AG09309 (cell line): ENCODE results near the gene RGS12.

ENCODE experiments used
- DNase-seq: peaks from one replicate; pipeline ENCODE4 v3.0.0-alpha.2; 2010; ENCODE audit warnings: low read depth
- H3K4me3 ChIP-seq: 2 replicates; pipeline ENCODE4 v1.5.1; 2011; ENCODE audit warnings: mild to moderate bottlenecking, low read depth, low read length, moderate library complexity; ENCODE audit not compliant: control insufficient read depth
- TF ChIP-seq, protein P1 (sequence below): IDR thresholded peaks from 2 replicates; pipeline ENCODE4 v1.5.1; 2011; ENCODE audit warnings: mild to moderate bottlenecking, low read depth, low read length, inconsistent platforms; ENCODE audit not compliant: insufficient read depth, control insufficient read depth; ENCODE audit errors: missing control alignments

Gene RGS12

DNA sequence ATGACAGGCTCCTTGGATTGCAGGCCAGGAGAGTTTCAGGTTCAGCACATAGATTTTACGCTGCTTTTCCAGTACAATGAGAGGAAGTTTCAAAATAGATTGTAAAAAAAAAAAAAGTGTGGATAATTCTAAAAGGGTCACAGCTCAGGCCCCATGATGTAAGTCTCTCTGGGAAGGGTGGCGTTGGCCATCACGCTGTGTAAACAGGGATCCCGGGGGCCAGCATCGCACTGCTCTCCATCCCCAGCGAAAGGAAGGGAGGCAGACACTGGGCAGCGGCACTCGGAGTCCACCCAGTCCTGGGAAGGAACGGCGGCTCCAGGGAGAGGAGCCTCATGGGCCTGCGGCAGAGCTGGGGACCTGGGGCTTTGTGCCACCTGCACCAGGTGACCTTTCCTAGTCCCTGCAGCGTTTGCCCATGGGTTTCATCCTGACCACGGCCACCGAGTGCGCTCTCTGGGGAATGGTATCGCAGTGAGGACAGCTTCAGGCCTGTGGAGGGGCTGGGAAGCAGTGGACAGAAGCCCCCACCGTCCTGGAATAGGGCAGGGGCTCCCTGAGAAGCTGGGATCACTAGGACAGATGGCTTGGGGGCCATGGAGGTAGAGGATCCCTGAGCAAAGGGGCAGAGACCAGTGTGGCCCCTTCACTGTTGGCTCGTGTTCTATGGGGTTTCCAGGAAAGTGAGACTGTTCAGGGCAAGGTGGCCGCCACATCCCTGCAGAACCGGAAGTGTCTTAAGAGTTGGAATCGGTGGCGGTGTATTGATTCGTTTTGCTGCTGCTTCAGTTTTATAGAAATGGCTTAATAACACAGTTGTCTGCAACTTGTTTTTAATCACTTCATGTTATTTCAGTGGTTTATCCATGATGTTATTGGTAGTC, 38.9 kb downstream of the RGS12 start:
- TF ChIP-seq, protein P1, sequence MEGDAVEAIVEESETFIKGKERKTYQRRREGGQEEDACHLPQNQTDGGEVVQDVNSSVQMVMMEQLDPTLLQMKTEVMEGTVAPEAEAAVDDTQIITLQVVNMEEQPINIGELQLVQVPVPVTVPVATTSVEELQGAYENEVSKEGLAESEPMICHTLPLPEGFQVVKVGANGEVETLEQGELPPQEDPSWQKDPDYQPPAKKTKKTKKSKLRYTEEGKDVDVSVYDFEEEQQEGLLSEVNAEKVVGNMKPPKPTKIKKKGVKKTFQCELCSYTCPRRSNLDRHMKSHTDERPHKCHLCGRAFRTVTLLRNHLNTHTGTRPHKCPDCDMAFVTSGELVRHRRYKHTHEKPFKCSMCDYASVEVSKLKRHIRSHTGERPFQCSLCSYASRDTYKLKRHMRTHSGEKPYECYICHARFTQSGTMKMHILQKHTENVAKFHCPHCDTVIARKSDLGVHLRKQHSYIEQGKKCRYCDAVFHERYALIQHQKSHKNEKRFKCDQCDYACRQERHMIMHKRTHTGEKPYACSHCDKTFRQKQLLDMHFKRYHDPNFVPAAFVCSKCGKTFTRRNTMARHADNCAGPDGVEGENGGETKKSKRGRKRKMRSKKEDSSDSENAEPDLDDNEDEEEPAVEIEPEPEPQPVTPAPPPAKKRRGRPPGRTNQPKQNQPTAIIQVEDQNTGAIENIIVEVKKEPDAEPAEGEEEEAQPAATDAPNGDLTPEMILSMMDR, result no peak
- H3K4me3 ChIP-seq, result no peak overlapping the region
- DNase-seq, result no peak

DNA sequence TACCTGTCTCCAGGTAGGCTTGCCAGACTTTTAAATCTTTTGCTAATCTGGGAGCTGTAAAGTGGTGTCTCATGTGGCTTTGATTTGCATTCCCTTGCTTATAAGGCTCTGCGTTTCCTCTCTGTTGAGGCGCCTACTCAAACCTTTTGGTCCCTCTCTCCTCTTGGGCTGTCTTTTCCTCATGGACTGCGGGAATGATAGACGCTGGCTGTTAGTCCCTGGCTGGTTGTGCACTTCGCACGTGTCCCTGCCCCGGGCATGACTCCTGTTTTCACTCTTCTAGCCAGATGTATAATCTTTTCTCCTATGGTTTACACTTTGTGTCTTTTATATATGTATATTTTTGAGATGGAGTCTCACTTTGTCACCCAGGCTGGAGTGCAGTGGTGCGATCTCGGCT, 39.7 kb downstream of the RGS12 start:
- no peak for DNase-seq
- TF ChIP-seq, protein P1, result no peak
- H3K4me3 ChIP-seq, result no peak overlapping the region

- H3K4me3 ChIP-seq, result no peak overlapping the region
- no peak for DNase-seq
- TF ChIP-seq, protein P1, result no peak
These were observed 41.5 kb downstream of the RGS12 start for GRCh38 chr4:3334316-3334715.

GRCh38 chr4:3335385-3335784, 42.6 kb downstream of the RGS12 start:
- TF ChIP-seq, protein P1, result no peak
- DNase-seq, result no peak
- no peak overlapping the region for H3K4me3 ChIP-seq

DNA sequence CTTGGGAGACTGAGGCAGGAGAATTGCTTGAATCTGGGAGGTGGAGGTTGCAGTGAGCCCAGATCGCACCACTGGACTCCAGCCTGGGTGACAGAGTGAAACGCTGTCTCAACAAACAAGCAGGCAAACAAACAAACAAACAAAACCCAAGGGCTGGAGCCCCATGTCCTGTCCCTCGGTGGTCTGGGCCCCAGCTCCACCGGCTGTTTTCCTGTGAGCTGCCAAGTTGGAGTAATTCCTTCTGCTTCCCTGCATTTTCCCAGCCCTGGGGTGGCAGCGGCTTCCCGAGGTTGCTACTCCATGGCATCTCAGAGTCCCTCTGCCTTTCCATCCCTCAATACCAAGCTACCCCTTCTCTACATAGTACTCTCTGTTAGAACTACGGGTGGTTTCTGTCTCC, 43.2 kb downstream of the RGS12 start:
- TF ChIP-seq, protein P1, result no peak
- no peak for DNase-seq
- H3K4me3 ChIP-seq, result no peak overlapping the region

DNA sequence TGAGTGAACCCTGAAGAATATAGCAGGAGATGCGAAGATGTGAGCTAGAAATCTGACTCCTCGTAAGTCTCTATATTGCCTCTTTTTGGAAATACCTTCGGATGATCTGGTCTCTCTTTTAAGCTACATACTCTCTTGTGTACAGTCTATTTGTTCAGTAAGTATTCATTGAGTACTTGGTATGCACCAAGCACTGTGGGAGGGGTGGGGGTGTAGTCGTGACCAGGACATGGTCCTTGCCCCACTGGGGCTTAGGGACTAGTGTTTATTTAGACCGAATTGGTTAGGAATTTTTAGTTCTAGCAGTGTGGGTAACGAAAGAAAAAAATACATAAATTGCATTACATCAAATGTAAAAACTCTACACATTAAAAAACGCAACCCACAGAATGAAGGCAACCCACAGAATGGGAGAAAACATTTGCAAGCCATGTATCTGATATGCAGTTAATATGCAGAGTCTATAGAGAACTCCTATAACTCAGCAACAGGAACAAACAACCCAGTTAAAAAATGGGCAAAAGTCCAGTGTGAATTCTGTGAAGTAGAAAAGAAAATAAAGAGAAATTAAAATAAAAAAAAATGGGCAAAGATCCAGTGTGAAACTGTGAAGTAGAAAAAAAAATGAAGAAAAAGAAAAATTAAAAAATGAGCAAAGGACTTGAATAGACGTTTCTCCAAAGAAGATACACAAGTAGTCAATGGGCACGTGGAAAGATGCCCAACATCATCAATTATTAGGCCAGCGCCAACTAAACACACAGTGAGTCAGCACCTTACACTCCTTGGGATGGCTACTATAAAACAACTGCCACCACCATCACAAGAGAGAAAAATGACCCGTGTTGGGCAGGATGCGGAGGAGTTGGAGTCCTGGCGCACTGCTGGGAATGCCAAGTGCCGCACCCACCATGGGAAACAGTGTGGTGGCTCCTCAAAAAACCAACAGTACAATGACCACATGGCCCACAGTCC, 43.8 kb downstream of the RGS12 start:
- DNase-seq, result no peak
- TF ChIP-seq, protein P1, result no peak
- no peak overlapping the region for H3K4me3 ChIP-seq
